GM23338 (cell line): ENCODE results near the gene INPP5A. TPM values are rescaled to one million over a fixed set of nuclear protein-coding genes. Genes with fewer than 3 reads are reported as not detected.

ENCODE experiments used
- ATAC-seq: fragments of 200-7000 bp; cut with Tn5 transposase; 3 replicates; pipeline ENCODE4 v1.9.1; 2020
- DNase-seq: peaks from one replicate; pipeline ENCODE4 v3.0.0-alpha.2; 2015; ENCODE audit warnings: low spot score
- H2AFZ ChIP-seq: fragments of 200-600 bp; sonication (generic); 2 replicates; pipeline ENCODE4 v1.8.0; 2016; ENCODE audit warnings: antibody characterized with exemption, mild to moderate bottlenecking, moderate library complexity
- H3F3A ChIP-seq: fragments of 200-600 bp; sonication (generic); replicated peaks from 2 replicates; pipeline ENCODE4 v1.8.0; 2017; ENCODE audit warnings: antibody characterized with exemption, mixed run types, low read depth
- H3K27ac ChIP-seq: fragments of 200-600 bp; sonication (generic); 2 replicates; pipeline ENCODE4 v1.6.1; 2016; ENCODE audit warnings: low read depth
- H3K27me3 ChIP-seq: fragments of 200-600 bp; sonication (generic); 2 replicates; pipeline ENCODE4 v1.8.0; 2016; ENCODE audit warnings: mild to moderate bottlenecking, mixed run types, moderate library complexity; ENCODE audit not compliant: insufficient read depth
- H3K36me3 ChIP-seq: fragments of 200-600 bp; sonication (generic); 2 replicates; pipeline ENCODE4 v1.8.0; 2016; ENCODE audit warnings: mild to moderate bottlenecking; ENCODE audit not compliant: insufficient read depth
- H3K4me1 ChIP-seq: fragments of 200-600 bp; sonication (generic); 2 replicates; pipeline ENCODE4 v1.8.0; 2016; ENCODE audit warnings: mild to moderate bottlenecking, moderate library complexity; ENCODE audit not compliant: insufficient read depth
- H3K4me2 ChIP-seq: fragments of 200-600 bp; sonication (generic); 2 replicates; pipeline ENCODE4 v1.7.1; 2017; ENCODE audit warnings: mixed run types
- H3K4me3 ChIP-seq: fragments of 200-600 bp; sonication (generic); 2 replicates; pipeline ENCODE4 v1.6.1; 2016; ENCODE audit warnings: mixed run types
- H3K79me2 ChIP-seq: fragments of 200-600 bp; sonication (generic); replicated peaks from 2 replicates; pipeline ENCODE4 v1.8.0; 2017; ENCODE audit warnings: mild to moderate bottlenecking; ENCODE audit not compliant: insufficient read depth
- H3K9me2 ChIP-seq: fragments of 200-600 bp; sonication (generic); 2 replicates; pipeline ENCODE4 v1.8.0; 2017; ENCODE audit not compliant: insufficient read depth
- H4K20me1 ChIP-seq: fragments of 200-600 bp; sonication (generic); replicated peaks from 2 replicates; pipeline ENCODE4 v1.8.0; 2017; ENCODE audit warnings: mild to moderate bottlenecking; ENCODE audit not compliant: insufficient read depth
- H3K27ac Mint-ChIP-seq: 2 replicates; pipeline ENCODE4 v1.8.0; 2020; ENCODE audit warnings: inconsistent platforms, mild to moderate bottlenecking, moderate library complexity, mixed read lengths
- H3K27me3 Mint-ChIP-seq: 3 replicates; pipeline ENCODE4 v1.8.0; 2022; ENCODE audit warnings: low read depth, mild to moderate bottlenecking, moderate library complexity, mixed read lengths, inconsistent platforms; ENCODE audit not compliant: insufficient read depth, poor library complexity
- H3K36me3 Mint-ChIP-seq: 3 replicates; pipeline ENCODE4 v1.8.0; 2021; ENCODE audit warnings: low read depth, mild to moderate bottlenecking, inconsistent platforms, moderate library complexity, mixed read lengths
- H3K4me1 Mint-ChIP-seq: 3 replicates; pipeline ENCODE4 v1.8.0; 2020; ENCODE audit warnings: mild to moderate bottlenecking, inconsistent platforms, mixed read lengths
- H3K4me3 Mint-ChIP-seq: 3 replicates; pipeline ENCODE4 v1.8.0; 2021; ENCODE audit warnings: moderate library complexity, mild to moderate bottlenecking, inconsistent platforms, mixed read lengths
- H3K9me3 Mint-ChIP-seq: 3 replicates; pipeline ENCODE4 v1.8.0; 2020; ENCODE audit warnings: moderate library complexity, mild to moderate bottlenecking, inconsistent platforms, mixed read lengths
- EZH2 ChIP-seq: fragments of 200-600 bp; sonication (generic); IDR thresholded peaks from one replicate; pipeline ENCODE4 v1.8.0; 2017; ENCODE audit warnings: antibody characterized with exemption, mild to moderate bottlenecking, low read depth; ENCODE audit not compliant: unreplicated experiment
- EZH2phosphoT487 ChIP-seq: fragments of 200-600 bp; sonication (generic); IDR thresholded peaks from one replicate; pipeline ENCODE4 v1.8.1; 2018; ENCODE audit warnings: antibody characterized with exemption; ENCODE audit not compliant: unreplicated experiment
- JUNB ChIP-seq: IDR thresholded peaks from one replicate; pipeline ENCODE4 v1.6.1; 2016; ENCODE audit warnings: antibody characterized with exemption; ENCODE audit not compliant: unreplicated experiment
- NANOG ChIP-seq: IDR thresholded peaks from 2 replicates; pipeline ENCODE4 v1.6.1; 2016; ENCODE audit warnings: antibody characterized with exemption, borderline replicate concordance
- POLR2AphosphoS5 ChIP-seq: IDR thresholded peaks from 2 replicates; pipeline ENCODE4 v1.6.1; 2016; ENCODE audit warnings: antibody characterized with exemption, low read depth
- STAT1 ChIP-seq: IDR thresholded peaks from one replicate; pipeline ENCODE4 v1.6.1; 2016; ENCODE audit warnings: antibody characterized with exemption; ENCODE audit not compliant: unreplicated experiment
- ZNF114 ChIP-seq: fragments of 250-450 bp; sonication (Bioruptor Pico); IDR thresholded peaks from 2 replicates; pipeline ENCODE4 v1.5.0; 2020; ENCODE audit warnings: mild to moderate bottlenecking, moderate library complexity
- ZNF331 ChIP-seq: fragments of 250-450 bp; sonication (Bioruptor Pico); IDR thresholded peaks from 2 replicates; pipeline ENCODE4 v1.5.0; 2020; ENCODE audit warnings: low read depth, mild to moderate bottlenecking, moderate library complexity
- polyA plus RNA-seq: library from polyadenylated mRNA; unstranded; fragments of >200 nt; fragmentation: Nextera tagmentation; extraction: Ambion mirVana; gene quantifications from 2 replicates; pipeline ENCODE4 v1.2.1, GENCODE V29; 2016
- total RNA-seq: library from RNA; depleted of rRNA; stranded (reverse); fragments of >200 nt; shearing (Covaris generic); gene quantifications from 2 replicates; pipeline ENCODE4 v1.2.3, GENCODE V29; 2014
- TF ChIP-seq, protein P1 (sequence below): IDR thresholded peaks from 2 replicates; pipeline ENCODE4 v1.6.1; 2016; ENCODE audit warnings: antibody characterized with exemption
- TF ChIP-seq, protein P2 (sequence below), 2 experiments: fragments of 200-600 bp in 1 of 2; sonication (generic) in 1 of 2; conservative IDR thresholded peaks; 2 replicates each; pipeline versions ENCODE4 v1.5.1 to v1.6.1; 2016 to 2017; ENCODE audit warnings: antibody characterized with exemption in 2 of 2, low read depth in 2 of 2, mild to moderate bottlenecking in 2 of 2, moderate library complexity in 1 of 2
- TF ChIP-seq, protein P3 (sequence below): IDR thresholded peaks from one replicate; pipeline ENCODE4 v1.6.1; 2018; ENCODE audit warnings: antibody characterized with exemption; ENCODE audit not compliant: unreplicated experiment
- TF ChIP-seq, protein P4 (sequence below): fragments of 250-450 bp; sonication (Bioruptor Pico); IDR thresholded peaks from 2 replicates; pipeline ENCODE4 v1.5.0; 2020; ENCODE audit warnings: mild to moderate bottlenecking, moderate library complexity

Gene INPP5A
- total and polyA plus RNA-seq, 2 experiments from 2014 or later: 5.9 to 40.6 TPM

DNA sequence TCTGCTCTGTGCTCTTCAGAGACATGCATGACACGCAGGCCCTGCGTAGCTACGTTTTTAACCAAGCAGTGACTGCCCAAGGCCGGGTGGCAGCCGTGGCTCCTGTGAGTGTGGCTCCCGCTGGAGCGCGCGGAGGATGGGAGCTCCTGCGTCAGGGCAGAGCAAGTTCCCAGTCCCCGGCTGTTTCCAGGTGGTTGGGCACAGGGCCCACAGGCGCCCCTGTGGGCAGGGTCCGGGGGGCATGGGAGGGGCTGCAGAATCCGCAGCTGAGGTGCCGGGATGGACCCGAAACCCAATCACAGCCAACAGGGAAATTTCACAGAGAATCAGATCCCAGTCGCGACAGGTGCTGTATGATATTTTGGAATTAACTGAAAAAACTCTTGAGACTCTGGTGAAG lies 238.6 kb downstream of the INPP5A start:
- H3K79me2 ChIP-seq: no peaks in the 10 kb centered on the region
- H3K4me3 ChIP-seq: no peak overlapping the region
- no peaks in the 10 kb centered on the region for H3K36me3 ChIP-seq
- H2AFZ ChIP-seq: no peak overlapping the region
- no peak overlapping the region for H3K4me2 ChIP-seq
- no peak overlapping the region for H3K27ac ChIP-seq
- H3K4me1 ChIP-seq: no peaks in the 10 kb centered on the region
- Mint-ChIP-seq H3K4me1 (peaks cover 5% of the 10 kb centered on the region; the same call in 2 of the 3 replicates), H3K27ac (no peak overlapping the region), H3K27me3 (peaks cover 12% of the 10 kb centered on the region), H3K9me3 (no peaks in the 10 kb centered on the region; the same call in 1 of the 3 replicates), H3K36me3 (peaks cover 4% of the 10 kb centered on the region), H3K4me3 (no peak overlapping the region)
- H4K20me1 ChIP-seq: no peaks in the 10 kb centered on the region
- no peak for DNase-seq
- H3F3A ChIP-seq: no peaks in the 10 kb centered on the region
- no peak for ATAC-seq
- H3K9me2 ChIP-seq: no peaks in the 10 kb centered on the region
- TF ChIP-seq ZNF331 (CRISPR knock-in tag) (no peak), ZNF114 (no peak), NANOG (no peak), JUNB (no peak), EZH2 (no peak), POLR2AphosphoS5 (no peak), STAT1 (no peak), EZH2phosphoT487 (no peak)
- TF ChIP-seq, protein P1, sequence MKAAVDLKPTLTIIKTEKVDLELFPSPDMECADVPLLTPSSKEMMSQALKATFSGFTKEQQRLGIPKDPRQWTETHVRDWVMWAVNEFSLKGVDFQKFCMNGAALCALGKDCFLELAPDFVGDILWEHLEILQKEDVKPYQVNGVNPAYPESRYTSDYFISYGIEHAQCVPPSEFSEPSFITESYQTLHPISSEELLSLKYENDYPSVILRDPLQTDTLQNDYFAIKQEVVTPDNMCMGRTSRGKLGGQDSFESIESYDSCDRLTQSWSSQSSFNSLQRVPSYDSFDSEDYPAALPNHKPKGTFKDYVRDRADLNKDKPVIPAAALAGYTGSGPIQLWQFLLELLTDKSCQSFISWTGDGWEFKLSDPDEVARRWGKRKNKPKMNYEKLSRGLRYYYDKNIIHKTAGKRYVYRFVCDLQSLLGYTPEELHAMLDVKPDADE: no peak
- TF ChIP-seq, protein P2, sequence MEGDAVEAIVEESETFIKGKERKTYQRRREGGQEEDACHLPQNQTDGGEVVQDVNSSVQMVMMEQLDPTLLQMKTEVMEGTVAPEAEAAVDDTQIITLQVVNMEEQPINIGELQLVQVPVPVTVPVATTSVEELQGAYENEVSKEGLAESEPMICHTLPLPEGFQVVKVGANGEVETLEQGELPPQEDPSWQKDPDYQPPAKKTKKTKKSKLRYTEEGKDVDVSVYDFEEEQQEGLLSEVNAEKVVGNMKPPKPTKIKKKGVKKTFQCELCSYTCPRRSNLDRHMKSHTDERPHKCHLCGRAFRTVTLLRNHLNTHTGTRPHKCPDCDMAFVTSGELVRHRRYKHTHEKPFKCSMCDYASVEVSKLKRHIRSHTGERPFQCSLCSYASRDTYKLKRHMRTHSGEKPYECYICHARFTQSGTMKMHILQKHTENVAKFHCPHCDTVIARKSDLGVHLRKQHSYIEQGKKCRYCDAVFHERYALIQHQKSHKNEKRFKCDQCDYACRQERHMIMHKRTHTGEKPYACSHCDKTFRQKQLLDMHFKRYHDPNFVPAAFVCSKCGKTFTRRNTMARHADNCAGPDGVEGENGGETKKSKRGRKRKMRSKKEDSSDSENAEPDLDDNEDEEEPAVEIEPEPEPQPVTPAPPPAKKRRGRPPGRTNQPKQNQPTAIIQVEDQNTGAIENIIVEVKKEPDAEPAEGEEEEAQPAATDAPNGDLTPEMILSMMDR (conservative IDR thresholded peaks at IDR 0.05; ENCODE audit: low read depth in 2 of 2): no peak
- TF ChIP-seq, protein P3, sequence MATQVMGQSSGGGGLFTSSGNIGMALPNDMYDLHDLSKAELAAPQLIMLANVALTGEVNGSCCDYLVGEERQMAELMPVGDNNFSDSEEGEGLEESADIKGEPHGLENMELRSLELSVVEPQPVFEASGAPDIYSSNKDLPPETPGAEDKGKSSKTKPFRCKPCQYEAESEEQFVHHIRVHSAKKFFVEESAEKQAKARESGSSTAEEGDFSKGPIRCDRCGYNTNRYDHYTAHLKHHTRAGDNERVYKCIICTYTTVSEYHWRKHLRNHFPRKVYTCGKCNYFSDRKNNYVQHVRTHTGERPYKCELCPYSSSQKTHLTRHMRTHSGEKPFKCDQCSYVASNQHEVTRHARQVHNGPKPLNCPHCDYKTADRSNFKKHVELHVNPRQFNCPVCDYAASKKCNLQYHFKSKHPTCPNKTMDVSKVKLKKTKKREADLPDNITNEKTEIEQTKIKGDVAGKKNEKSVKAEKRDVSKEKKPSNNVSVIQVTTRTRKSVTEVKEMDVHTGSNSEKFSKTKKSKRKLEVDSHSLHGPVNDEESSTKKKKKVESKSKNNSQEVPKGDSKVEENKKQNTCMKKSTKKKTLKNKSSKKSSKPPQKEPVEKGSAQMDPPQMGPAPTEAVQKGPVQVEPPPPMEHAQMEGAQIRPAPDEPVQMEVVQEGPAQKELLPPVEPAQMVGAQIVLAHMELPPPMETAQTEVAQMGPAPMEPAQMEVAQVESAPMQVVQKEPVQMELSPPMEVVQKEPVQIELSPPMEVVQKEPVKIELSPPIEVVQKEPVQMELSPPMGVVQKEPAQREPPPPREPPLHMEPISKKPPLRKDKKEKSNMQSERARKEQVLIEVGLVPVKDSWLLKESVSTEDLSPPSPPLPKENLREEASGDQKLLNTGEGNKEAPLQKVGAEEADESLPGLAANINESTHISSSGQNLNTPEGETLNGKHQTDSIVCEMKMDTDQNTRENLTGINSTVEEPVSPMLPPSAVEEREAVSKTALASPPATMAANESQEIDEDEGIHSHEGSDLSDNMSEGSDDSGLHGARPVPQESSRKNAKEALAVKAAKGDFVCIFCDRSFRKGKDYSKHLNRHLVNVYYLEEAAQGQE: no peak
- TF ChIP-seq, protein P4, sequence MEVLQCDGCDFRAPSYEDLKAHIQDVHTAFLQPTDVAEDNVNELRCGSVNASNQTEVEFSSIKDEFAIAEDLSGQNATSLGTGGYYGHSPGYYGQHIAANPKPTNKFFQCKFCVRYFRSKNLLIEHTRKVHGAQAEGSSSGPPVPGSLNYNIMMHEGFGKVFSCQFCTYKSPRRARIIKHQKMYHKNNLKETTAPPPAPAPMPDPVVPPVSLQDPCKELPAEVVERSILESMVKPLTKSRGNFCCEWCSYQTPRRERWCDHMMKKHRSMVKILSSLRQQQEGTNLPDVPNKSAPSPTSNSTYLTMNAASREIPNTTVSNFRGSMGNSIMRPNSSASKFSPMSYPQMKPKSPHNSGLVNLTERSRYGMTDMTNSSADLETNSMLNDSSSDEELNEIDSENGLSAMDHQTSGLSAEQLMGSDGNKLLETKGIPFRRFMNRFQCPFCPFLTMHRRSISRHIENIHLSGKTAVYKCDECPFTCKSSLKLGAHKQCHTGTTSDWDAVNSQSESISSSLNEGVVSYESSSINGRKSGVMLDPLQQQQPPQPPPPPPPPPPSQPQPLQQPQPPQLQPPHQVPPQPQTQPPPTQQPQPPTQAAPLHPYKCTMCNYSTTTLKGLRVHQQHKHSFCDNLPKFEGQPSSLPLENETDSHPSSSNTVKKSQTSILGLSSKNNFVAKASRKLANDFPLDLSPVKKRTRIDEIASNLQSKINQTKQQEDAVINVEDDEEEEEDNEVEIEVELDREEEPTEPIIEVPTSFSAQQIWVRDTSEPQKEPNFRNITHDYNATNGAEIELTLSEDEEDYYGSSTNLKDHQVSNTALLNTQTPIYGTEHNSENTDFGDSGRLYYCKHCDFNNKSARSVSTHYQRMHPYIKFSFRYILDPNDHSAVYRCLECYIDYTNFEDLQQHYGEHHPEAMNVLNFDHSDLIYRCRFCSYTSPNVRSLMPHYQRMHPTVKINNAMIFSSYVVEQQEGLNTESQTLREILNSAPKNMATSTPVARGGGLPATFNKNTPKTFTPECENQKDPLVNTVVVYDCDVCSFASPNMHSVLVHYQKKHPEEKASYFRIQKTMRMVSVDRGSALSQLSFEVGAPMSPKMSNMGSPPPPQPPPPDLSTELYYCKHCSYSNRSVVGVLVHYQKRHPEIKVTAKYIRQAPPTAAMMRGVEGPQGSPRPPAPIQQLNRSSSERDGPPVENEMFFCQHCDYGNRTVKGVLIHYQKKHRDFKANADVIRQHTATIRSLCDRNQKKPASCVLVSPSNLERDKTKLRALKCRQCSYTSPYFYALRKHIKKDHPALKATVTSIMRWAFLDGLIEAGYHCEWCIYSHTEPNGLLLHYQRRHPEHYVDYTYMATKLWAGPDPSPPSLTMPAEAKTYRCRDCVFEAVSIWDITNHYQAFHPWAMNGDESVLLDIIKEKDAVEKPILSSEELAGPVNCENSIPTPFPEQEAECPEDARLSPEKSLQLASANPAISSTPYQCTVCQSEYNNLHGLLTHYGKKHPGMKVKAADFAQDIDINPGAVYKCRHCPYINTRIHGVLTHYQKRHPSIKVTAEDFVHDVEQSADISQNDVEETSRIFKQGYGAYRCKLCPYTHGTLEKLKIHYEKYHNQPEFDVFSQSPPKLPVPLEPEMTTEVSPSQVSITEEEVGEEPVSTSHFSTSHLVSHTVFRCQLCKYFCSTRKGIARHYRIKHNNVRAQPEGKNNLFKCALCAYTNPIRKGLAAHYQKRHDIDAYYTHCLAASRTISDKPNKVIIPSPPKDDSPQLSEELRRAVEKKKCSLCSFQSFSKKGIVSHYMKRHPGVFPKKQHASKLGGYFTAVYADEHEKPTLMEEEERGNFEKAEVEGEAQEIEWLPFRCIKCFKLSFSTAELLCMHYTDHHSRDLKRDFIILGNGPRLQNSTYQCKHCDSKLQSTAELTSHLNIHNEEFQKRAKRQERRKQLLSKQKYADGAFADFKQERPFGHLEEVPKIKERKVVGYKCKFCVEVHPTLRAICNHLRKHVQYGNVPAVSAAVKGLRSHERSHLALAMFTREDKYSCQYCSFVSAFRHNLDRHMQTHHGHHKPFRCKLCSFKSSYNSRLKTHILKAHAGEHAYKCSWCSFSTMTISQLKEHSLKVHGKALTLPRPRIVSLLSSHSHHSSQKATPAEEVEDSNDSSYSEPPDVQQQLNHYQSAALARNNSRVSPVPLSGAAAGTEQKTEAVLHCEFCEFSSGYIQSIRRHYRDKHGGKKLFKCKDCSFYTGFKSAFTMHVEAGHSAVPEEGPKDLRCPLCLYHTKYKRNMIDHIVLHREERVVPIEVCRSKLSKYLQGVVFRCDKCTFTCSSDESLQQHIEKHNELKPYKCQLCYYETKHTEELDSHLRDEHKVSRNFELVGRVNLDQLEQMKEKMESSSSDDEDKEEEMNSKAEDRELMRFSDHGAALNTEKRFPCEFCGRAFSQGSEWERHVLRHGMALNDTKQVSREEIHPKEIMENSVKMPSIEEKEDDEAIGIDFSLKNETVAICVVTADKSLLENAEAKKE (CRISPR knock-in tag): no peak
- H3K27me3 ChIP-seq: no peaks in the 10 kb centered on the region
